Lung (tissue), 12 donors: ENCODE data around the gene CDKAL1. TPM values are rescaled to one million over a fixed set of nuclear protein-coding genes. Genes with fewer than 3 reads are reported as not detected.

Experiments
- ATAC-seq: fragments of 200-7000 bp; cut with Tn5 transposase; one replicate; pipeline ENCODE4 v1.9.1; 2020; ENCODE audit warnings: moderate number of reproducible peaks; ENCODE audit not compliant: insufficient read depth, low FRiP score
- DNase-seq, 3 donors: peaks; one replicate each; pipeline ENCODE4 v3.0.0-alpha.2; 2013 to 2017
- H3K27ac ChIP-seq, 2 donors: one replicate each; pipeline ENCODE4 v1.5.1; 2013; ENCODE audit warnings: mild to moderate bottlenecking in 2 of 2, moderate library complexity in 2 of 2, control low read depth in 1 of 2, inconsistent platforms in 1 of 2, low read depth in 1 of 2, low read length in 1 of 2
- H3K27me3 ChIP-seq, 3 donors: one replicate each; pipeline ENCODE4 v1.5.1; 2013; ENCODE audit warnings: low read length in 2 of 3; ENCODE audit not compliant: control insufficient read depth in 3 of 3, insufficient read depth in 3 of 3
- H3K36me3 ChIP-seq, 4 donors: one replicate each; pipeline ENCODE4 v1.5.1; 2013; ENCODE audit warnings: low read length in 4 of 4, mild to moderate bottlenecking in 1 of 4, moderate library complexity in 1 of 4; ENCODE audit not compliant: control insufficient read depth in 4 of 4, insufficient read depth in 4 of 4
- H3K4me1 ChIP-seq, 5 donors: one replicate each; pipeline ENCODE4 v1.5.1; 2013; ENCODE audit warnings: low read length in 5 of 5, mild to moderate bottlenecking in 2 of 5, moderate library complexity in 1 of 5; ENCODE audit not compliant: control insufficient read depth in 5 of 5, insufficient read depth in 5 of 5
- H3K4me3 ChIP-seq: one replicate; pipeline ENCODE4 v1.5.1; 2013; ENCODE audit warnings: mild to moderate bottlenecking, control low read depth, moderate library complexity
- H3K9ac ChIP-seq, 2 donors: one replicate each; pipeline ENCODE4 v1.5.1; 2013; ENCODE audit warnings: low read length in 2 of 2, control low read depth in 1 of 2; ENCODE audit not compliant: insufficient read depth in 1 of 2
- H3K9me3 ChIP-seq, 4 donors: one replicate each; pipeline ENCODE4 v1.5.1; 2013; ENCODE audit warnings: low read length in 3 of 4, mild to moderate bottlenecking in 1 of 4, moderate library complexity in 1 of 4; ENCODE audit not compliant: control insufficient read depth in 4 of 4, insufficient read depth in 3 of 4
- CTCF ChIP-seq: IDR thresholded peaks from 2 replicates; pipeline ENCODE4 v1.5.1; 2012; ENCODE audit warnings: mild to moderate bottlenecking; ENCODE audit errors: control extremely low read depth, extremely low read depth
- WGBS, 2 donors: extraction: QIAGEN DNeasy Blood & Tissue Kit; methylation state at CpG; one replicate each; pipeline ENCODE4 v1.1.7; 2013; 5-methylcytosine and 5-hydroxymethylcytosine counted together
- polyA plus RNA-seq, 2 donors: library from polyadenylated mRNA; stranded (reverse); fragments of 200-250 nt; gene quantifications; one replicate each; pipeline ENCODE4 v1.2.1, GENCODE V29; 2013
- total RNA-seq, 2 donors: library from RNA; depleted of rRNA in 1 of 2; stranded (reverse); fragments of >200 nt in 1 of 2; gene quantifications; one replicate each; pipeline ENCODE4 v1.2.1, GENCODE V29; 2014 to 2021
- donor health status: control.
- donor health status: control.
- donor health status: Bipolar disorder and iron deficiency.
- donor health status: healthy.
- donor health status: DM: yes; HTN: yes; CAD: no.

Gene CDKAL1
- total and polyA plus RNA-seq, 4 donors: 4.0 to 39.0 (median 10.0) TPM

GRCh38 chr6:20866036-20866435, 331.8 kb downstream of the CDKAL1 start:
- H3K27me3 ChIP-seq: no peaks in the 10 kb centered on the region
- no peak overlapping the region for H3K4me3 ChIP-seq
- H3K27ac ChIP-seq: no peak overlapping the region
- no peak for TF ChIP-seq CTCF
- 83 to 87% methylated on average over 1 of the region's 1 CpG for WGBS, 2 donors
- H3K9me3 ChIP-seq: no peaks in the 10 kb centered on the region
- no peak overlapping the region for H3K9ac ChIP-seq
- DNase-seq: no peak
- H3K4me1 ChIP-seq: peaks cover 0 to 36% (median 4%) of the 10 kb centered on the region in 5 donors
- H3K36me3 ChIP-seq: no peaks in the 10 kb centered on the region
- no peak for ATAC-seq

GRCh38 chr6:20866935-20867703, 332.9 kb downstream of the CDKAL1 start:
- Histone ChIP-seq H3K9me3 (no peaks in the 10 kb centered on the region), H3K27me3 (no peaks in the 10 kb centered on the region), H3K4me3 (no peak overlapping the region), H3K36me3 (no peaks in the 10 kb centered on the region), H3K4me1 (peaks cover 0 to 28% (median 4%) of the 10 kb centered on the region in 5 donors), H3K9ac (no peak overlapping the region), H3K27ac (no peak overlapping the region)
- WGBS, 2 donors: 90 to 94% methylated on average over 7 of the region's 7 CpGs
- DNase-seq (no peak), ATAC-seq (no peak)
- no peak for TF ChIP-seq CTCF

- TF ChIP-seq CTCF: no peak
- 87 to 92% methylated on average over 9 of the region's 9 CpGs for WGBS, 2 donors
- DNase-seq: peak; percentile 69 to 79 (median 70)
These were observed 334.3 kb downstream of the CDKAL1 start for GRCh38 chr6:20868397-20869096.

More at GRCh38 chr6:20868397-20869096, 334.3 kb downstream of the CDKAL1 start:
- Histone ChIP-seq H3K9ac (no peak overlapping the region), H3K4me3 (no peak overlapping the region), H3K9me3 (no peaks in the 10 kb centered on the region), H3K27ac (no peak overlapping the region), H3K27me3 (no peaks in the 10 kb centered on the region), H3K4me1 (peaks cover 0 to 24% (median 4%) of the 10 kb centered on the region in 5 donors), H3K36me3 (no peaks in the 10 kb centered on the region)
- no peak for ATAC-seq
